Measurements from ENCODE around the gene HYAL4. TPM values are rescaled to one million over a fixed set of nuclear protein-coding genes. Genes with fewer than 3 reads are reported as not detected.

The HYAL4 gene, protein sequence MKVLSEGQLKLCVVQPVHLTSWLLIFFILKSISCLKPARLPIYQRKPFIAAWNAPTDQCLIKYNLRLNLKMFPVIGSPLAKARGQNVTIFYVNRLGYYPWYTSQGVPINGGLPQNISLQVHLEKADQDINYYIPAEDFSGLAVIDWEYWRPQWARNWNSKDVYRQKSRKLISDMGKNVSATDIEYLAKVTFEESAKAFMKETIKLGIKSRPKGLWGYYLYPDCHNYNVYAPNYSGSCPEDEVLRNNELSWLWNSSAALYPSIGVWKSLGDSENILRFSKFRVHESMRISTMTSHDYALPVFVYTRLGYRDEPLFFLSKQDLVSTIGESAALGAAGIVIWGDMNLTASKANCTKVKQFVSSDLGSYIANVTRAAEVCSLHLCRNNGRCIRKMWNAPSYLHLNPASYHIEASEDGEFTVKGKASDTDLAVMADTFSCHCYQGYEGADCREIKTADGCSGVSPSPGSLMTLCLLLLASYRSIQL
- not detected in 2 replicates for total RNA-seq

GRCh38 chr7:123844712-123845219, at the start of gene HYAL4:
HYAL4 (plus strand) TSS chr7:123845169; CDS start chr7:123868274, 23,105 bp downstream.

DNA sequence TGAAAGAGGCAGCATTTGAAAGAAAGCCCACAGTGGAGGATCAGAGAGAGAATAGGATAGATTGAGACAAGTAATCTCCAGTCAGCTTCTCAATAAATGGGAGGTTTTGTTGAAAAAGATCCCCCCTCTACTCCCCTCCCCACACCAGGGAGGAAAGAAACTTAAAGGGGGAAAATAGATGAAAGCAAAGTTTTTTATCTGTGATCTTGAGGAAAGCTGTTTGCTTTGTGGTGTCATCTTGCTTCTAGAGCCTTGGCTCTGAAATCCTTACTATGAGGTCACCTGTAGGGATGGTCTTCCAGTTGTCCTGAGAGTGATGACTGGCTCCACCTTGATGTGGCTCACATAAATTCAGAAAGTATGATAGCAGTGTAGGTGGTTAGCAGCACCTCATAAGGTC, 80.0 kb downstream of the HYAL4 start, which contains the start of gene SPAM1:
SPAM1 (plus strand) TSS at position 301 of the 400 bp plus-strand sequence. CDS start 28,330 bp downstream, outside the sequence.

Other genes starting within 250 kb of the HYAL4 start
- not detected in 2 replicates for gene ASB15, start 243.3 kb upstream of the HYAL4 start, total RNA-seq
- not detected in 2 replicates for gene LMOD2, start 189.3 kb upstream of the HYAL4 start, total RNA-seq
- 13.5 and 21.4 TPM in 2 replicates for gene WASL, start 96.2 kb upstream of the HYAL4 start, total RNA-seq
- not detected in 2 replicates for gene SPAM1, start 80.1 kb downstream of the HYAL4 start, total RNA-seq
- gene TMEM229A, start 187.9 kb downstream of the HYAL4 start, total RNA-seq: not detected in 2 replicates

Data from mesangial cell (primary cell).